IMR-90 (cell line): ENCODE data around the gene CXorf38. TPM values are rescaled to one million over a fixed set of nuclear protein-coding genes. Genes with fewer than 3 reads are reported as not detected.

ENCODE experiments used
- polyA plus RNA-seq, 3 experiments: library from polyadenylated mRNA; depleted of rRNA; stranded (reverse); fragments of >200 nt; gene quantifications; 2 replicates each; pipeline ENCODE4 v1.2.3, GENCODE V29; 2012; ENCODE audit warnings: low replicate concordance in 1 of 3
- total RNA-seq: library from RNA; depleted of rRNA; stranded (reverse); fragments of >200 nt; gene quantifications from 2 replicates; pipeline ENCODE4 v1.2.3, GENCODE V29; 2012; rRNA removed

Gene CXorf38
- total and polyA plus RNA-seq, 2 of the 4 experiments (the other 2 are of a cell fraction), result 7.0 to 9.9 TPM

Other genes with a start within 250 kb of the CXorf38 start
- 61.4 and 76.2 TPM in 2 replicates for gene ATP6AP2, start 66.6 kb downstream of the CXorf38 start, total RNA-seq
- 141 and 175 TPM in 2 replicates for gene ATP6AP2, start 66.6 kb downstream of the CXorf38 start, polyA plus RNA-seq (2012; rRNA removed)
- gene MPC1L, start 24.1 kb downstream of the CXorf38 start, total RNA-seq, result not detected in 2 replicates
- not detected in 2 replicates for gene MPC1L, start 24.1 kb downstream of the CXorf38 start, polyA plus RNA-seq (2012; rRNA removed)
- 16.4 and 17.6 TPM in 2 replicates for gene MED14, start 88.0 kb upstream of the CXorf38 start, total RNA-seq
- 25.9 and 28.0 TPM in 2 replicates for gene MED14, start 88.0 kb upstream of the CXorf38 start, polyA plus RNA-seq (2012; rRNA removed)